Smooth muscle cell (in vitro differentiated cells): ENCODE measurements around the gene NEMP1. TPM values are rescaled to one million over a fixed set of nuclear protein-coding genes. Genes with fewer than 3 reads are reported as not detected.

Experiments
- DNase-seq: peaks from one replicate; lab custom pipeline; 2025; ENCODE audit not compliant: unreplicated experiment; lab: John Stamatoyannopoulos, UW
- H2AFZ ChIP-seq: fragments of 200-600 bp; sonication (generic); 2 replicates; pipeline ENCODE4 v1.6.0; 2016; ENCODE audit warnings: antibody characterized with exemption, low read depth, mild to moderate bottlenecking
- H3F3A ChIP-seq: fragments of 200-600 bp; sonication (generic); 2 replicates; pipeline ENCODE4 v1.6.0; 2017; ENCODE audit warnings: antibody characterized with exemption, low read depth
- H3K27ac ChIP-seq: fragments of 200-600 bp; sonication (generic); 2 replicates; pipeline ENCODE4 v1.5.1; 2016; ENCODE audit warnings: low read depth, mild to moderate bottlenecking
- H3K27me3 ChIP-seq: fragments of 200-600 bp; sonication (generic); 2 replicates; pipeline ENCODE4 v1.6.1; 2016; ENCODE audit warnings: low read depth, mild to moderate bottlenecking
- H3K36me3 ChIP-seq: fragments of 200-600 bp; sonication (generic); 2 replicates; pipeline ENCODE4 v1.5.1; 2016; ENCODE audit warnings: low read depth
- H3K4me1 ChIP-seq: fragments of 200-600 bp; sonication (generic); 2 replicates; pipeline ENCODE4 v1.5.1; 2016; ENCODE audit warnings: low read depth
- H3K4me2 ChIP-seq: fragments of 200-600 bp; sonication (generic); 2 replicates; pipeline ENCODE4 v1.6.0; 2016; ENCODE audit warnings: mild to moderate bottlenecking
- H3K4me3 ChIP-seq: fragments of 200-600 bp; sonication (generic); 2 replicates; pipeline ENCODE4 v1.5.1; 2016; ENCODE audit warnings: mild to moderate bottlenecking
- H3K79me2 ChIP-seq: fragments of 200-600 bp; sonication (generic); 2 replicates; pipeline ENCODE4 v1.6.0; 2016; ENCODE audit warnings: low read depth, mild to moderate bottlenecking
- H3K9ac ChIP-seq: fragments of 200-600 bp; sonication (generic); 2 replicates; pipeline ENCODE4 v1.6.0; 2016; ENCODE audit warnings: low read depth
- H3K9me3 ChIP-seq: fragments of 200-600 bp; sonication (generic); replicated peaks from 2 replicates; pipeline ENCODE4 v1.5.1; 2016; ENCODE audit warnings: low read depth
- H4K20me1 ChIP-seq: fragments of 200-600 bp; sonication (generic); 2 replicates; pipeline ENCODE4 v1.6.0; 2016; ENCODE audit warnings: low read depth
- WGBS: methylation state at CpG from one replicate; pipeline ENCODE4 v1.1.7; 2016; ENCODE audit warnings: low lambda C conversion rate; 5-methylcytosine and 5-hydroxymethylcytosine counted together
- polyA plus RNA-seq: library from polyadenylated mRNA; unstranded; fragments of >200 nt; fragmentation: Nextera tagmentation; extraction: Ambion mirVana; gene quantifications from 2 replicates; pipeline ENCODE4 v1.2.1, GENCODE V29; 2016
- total RNA-seq: library from RNA; depleted of rRNA; stranded (reverse); fragments of >200 nt; gene quantifications from 2 replicates; pipeline ENCODE4 v1.2.3, GENCODE V29; 2014
- TF ChIP-seq, protein P1 (sequence below): fragments of 200-600 bp; sonication (generic); IDR thresholded peaks from 2 replicates; pipeline ENCODE4 v1.5.1; 2017; ENCODE audit warnings: borderline replicate concordance, mild to moderate bottlenecking, antibody characterized with exemption; ENCODE audit not compliant: insufficient read depth, poor library complexity, severe bottlenecking

NEMP1 gene
- total and polyA plus RNA-seq, 2 experiments from 2014 or later = 3.2 to 8.9 TPM

DNA sequence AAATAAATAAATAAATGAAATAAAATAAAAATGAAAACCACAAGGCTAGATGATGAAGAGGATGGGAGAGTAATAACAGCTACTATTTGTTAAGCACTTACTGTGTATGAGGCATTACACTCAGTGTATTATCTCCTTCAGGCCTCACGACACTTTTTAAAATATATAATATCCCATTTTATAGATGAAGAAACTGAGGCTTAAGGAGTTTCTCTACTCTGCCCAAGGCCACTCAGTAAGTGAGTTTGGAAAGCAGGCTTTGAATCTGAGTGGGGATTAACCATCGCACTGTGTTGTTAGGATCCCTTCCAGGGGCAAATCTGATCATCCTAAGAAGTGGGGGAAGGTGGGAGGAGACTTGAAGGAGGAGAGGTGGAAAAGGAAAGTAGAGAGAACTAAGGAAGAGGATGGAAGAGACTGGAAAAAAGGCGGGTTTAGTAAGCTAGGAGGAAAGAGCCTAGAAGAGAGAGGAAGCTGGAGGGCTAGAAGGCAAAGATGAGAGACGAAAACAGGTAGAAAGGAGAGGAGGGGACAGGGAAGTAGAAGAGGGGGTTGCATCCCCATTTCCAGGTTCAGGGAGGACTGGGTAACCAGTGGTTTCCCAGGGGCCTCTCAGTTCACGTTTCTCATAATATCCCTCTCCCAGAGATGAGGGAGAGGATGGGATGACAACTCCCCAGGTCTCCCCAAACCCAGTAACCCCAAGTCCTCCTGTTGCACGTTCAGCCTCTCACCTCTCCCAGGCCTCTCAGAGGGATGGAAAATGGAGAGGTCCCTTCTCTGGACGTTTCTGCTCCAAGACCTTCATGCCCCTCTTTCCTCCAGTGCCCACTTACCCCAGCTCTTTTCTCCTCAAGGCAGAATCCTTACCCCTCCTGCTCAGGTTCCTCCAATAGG is 30.9 kb upstream of the NEMP1 start:
- Histone ChIP-seq H3K4me2 (peak overlapping the region; percentile 93), H3K79me2 (peaks cover 18% of the 10 kb centered on the region), H2AFZ (no peak overlapping the region), H3K9ac (peak overlapping the region; percentile 94), H4K20me1 (peaks cover 27% of the 10 kb centered on the region), H3F3A (peaks cover 16% of the 10 kb centered on the region), H3K4me3 (peak overlapping the region; percentile 65), H3K27me3 (no peaks in the 10 kb centered on the region), H3K27ac (peak overlapping the region; percentile 98), H3K4me1 (peaks cover 28% of the 10 kb centered on the region), H3K9me3 (no peaks in the 10 kb centered on the region), H3K36me3 (no peaks in the 10 kb centered on the region)
- no peak for DNase-seq
- 74% methylated on average over 7 of the region's 7 CpGs for WGBS
- TF ChIP-seq, protein P1, sequence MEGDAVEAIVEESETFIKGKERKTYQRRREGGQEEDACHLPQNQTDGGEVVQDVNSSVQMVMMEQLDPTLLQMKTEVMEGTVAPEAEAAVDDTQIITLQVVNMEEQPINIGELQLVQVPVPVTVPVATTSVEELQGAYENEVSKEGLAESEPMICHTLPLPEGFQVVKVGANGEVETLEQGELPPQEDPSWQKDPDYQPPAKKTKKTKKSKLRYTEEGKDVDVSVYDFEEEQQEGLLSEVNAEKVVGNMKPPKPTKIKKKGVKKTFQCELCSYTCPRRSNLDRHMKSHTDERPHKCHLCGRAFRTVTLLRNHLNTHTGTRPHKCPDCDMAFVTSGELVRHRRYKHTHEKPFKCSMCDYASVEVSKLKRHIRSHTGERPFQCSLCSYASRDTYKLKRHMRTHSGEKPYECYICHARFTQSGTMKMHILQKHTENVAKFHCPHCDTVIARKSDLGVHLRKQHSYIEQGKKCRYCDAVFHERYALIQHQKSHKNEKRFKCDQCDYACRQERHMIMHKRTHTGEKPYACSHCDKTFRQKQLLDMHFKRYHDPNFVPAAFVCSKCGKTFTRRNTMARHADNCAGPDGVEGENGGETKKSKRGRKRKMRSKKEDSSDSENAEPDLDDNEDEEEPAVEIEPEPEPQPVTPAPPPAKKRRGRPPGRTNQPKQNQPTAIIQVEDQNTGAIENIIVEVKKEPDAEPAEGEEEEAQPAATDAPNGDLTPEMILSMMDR = no peak

DNA sequence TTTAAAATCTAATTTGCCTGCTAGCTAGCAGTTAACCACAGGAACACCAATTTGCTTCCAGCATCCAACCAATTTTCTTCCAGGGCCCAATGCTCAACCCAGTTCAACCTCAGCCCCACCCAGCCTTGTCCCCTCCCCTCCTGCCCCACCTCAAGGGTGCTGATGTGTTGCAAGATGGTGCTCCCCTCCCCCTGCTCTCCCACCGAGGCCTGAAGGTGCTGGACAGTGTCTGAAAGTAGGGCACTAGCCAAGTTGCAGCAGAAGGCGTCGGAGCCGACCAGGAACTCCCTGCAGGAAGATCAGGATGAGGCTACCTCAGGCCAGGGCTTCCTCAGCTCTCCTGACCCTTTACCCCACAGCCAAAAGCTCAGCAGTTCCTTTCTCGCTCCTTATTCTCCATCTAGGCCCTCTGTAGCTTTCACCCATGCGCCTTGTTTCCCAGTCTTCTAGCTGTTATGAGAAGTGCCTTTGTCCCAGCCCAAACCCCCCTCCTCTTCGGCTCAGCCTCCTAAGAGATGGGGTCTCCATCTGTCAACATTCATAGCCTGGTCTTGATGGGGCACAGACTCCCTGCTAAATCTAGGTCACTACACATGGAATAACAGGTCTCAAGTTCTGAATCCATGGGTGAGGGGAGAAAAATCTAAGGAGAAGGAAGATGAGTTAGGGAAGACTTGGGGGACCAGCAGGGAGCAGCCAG is 29.0 kb upstream of the NEMP1 start:
- Histone ChIP-seq H3K27me3 (no peaks in the 10 kb centered on the region), H4K20me1 (peaks cover 27% of the 10 kb centered on the region), H3K4me1 (peaks cover 28% of the 10 kb centered on the region), H2AFZ (no peak overlapping the region), H3K9ac (no peak overlapping the region), H3F3A (peaks cover 13% of the 10 kb centered on the region), H3K4me3 (no peak overlapping the region), H3K36me3 (no peaks in the 10 kb centered on the region), H3K4me2 (no peak overlapping the region), H3K79me2 (peaks cover 18% of the 10 kb centered on the region), H3K9me3 (no peaks in the 10 kb centered on the region), H3K27ac (no peak overlapping the region)
- TF ChIP-seq, protein P1 = no peak
- no peak for DNase-seq
- WGBS = 81% methylated on average over 7 of the region's 7 CpGs

- H3K27ac ChIP-seq = no peak overlapping the region
- no peak overlapping the region for H2AFZ ChIP-seq
- H3K79me2 ChIP-seq = peaks cover 18% of the 10 kb centered on the region
- no peak overlapping the region for H3K9ac ChIP-seq
- peaks cover 2% of the 10 kb centered on the region for H3F3A ChIP-seq
- TF ChIP-seq, protein P1 = no peak
- no peak for DNase-seq
- no peak overlapping the region for H3K4me2 ChIP-seq
- H3K27me3 ChIP-seq = no peaks in the 10 kb centered on the region
- peaks cover 18% of the 10 kb centered on the region for H3K4me1 ChIP-seq
- no peak overlapping the region for H3K4me3 ChIP-seq
- 96% methylated on average over 9 of the region's 9 CpGs for WGBS
- no peaks in the 10 kb centered on the region for H3K9me3 ChIP-seq
- no peaks in the 10 kb centered on the region for H3K36me3 ChIP-seq
- H4K20me1 ChIP-seq = peaks cover 27% of the 10 kb centered on the region
Observed at GRCh38 chr12:57106021-57106708, 27.6 kb upstream of the NEMP1 start.
